Measurements from ENCODE around the gene CEP112.

CEP112 gene

GRCh38 chr17:65667656-65668055 lies 524.3 kb downstream of the CEP112 start:
- no peak overlapping the region for H3K4me3 ChIP-seq (replicated peaks; ENCODE audit: low read depth, low read length)
- no peak for DNase-seq (ENCODE audit: extremely low read depth, low read depth)
- no peak for TF ChIP-seq CTCF (IDR thresholded peaks at IDR 0.05; ENCODE audit: low read depth, low read length, missing control alignments)

- peak; percentile 27 for DNase-seq (ENCODE audit: extremely low read depth, low read depth)
- no peak overlapping the region for H3K4me3 ChIP-seq (replicated peaks; ENCODE audit: low read depth, low read length)
- no peak for TF ChIP-seq CTCF (IDR thresholded peaks at IDR 0.05; ENCODE audit: low read depth, low read length, missing control alignments)
These were observed 525.0 kb downstream of the CEP112 start for GRCh38 chr17:65666876-65667321.

- no peak for TF ChIP-seq CTCF (IDR thresholded peaks at IDR 0.05; ENCODE audit: low read depth, low read length, missing control alignments)
- DNase-seq (ENCODE audit: extremely low read depth, low read depth) = no peak
- no peak overlapping the region for H3K4me3 ChIP-seq (replicated peaks; ENCODE audit: low read depth, low read length)
These were observed 526.0 kb downstream of the CEP112 start for GRCh38 chr17:65665966-65666365.

GRCh38 chr17:65664696-65665095 lies 527.2 kb downstream of the CEP112 start:
- no peak for TF ChIP-seq CTCF (IDR thresholded peaks at IDR 0.05; ENCODE audit: low read depth, low read length, missing control alignments)
- H3K4me3 ChIP-seq (replicated peaks; ENCODE audit: low read depth, low read length) = no peak overlapping the region
- no peak for DNase-seq (ENCODE audit: extremely low read depth, low read depth)

- no peak overlapping the region for H3K4me3 ChIP-seq (replicated peaks; ENCODE audit: low read depth, low read length)
- DNase-seq (ENCODE audit: extremely low read depth, low read depth) = no peak
- TF ChIP-seq CTCF (IDR thresholded peaks at IDR 0.05; ENCODE audit: low read depth, low read length, missing control alignments) = no peak
These were observed 527.7 kb downstream of the CEP112 start for GRCh38 chr17:65664266-65664665.

GRCh38 chr17:65662196-65662595 lies 529.7 kb downstream of the CEP112 start:
- H3K4me3 ChIP-seq (replicated peaks; ENCODE audit: low read depth, low read length) = no peak overlapping the region
- DNase-seq (ENCODE audit: extremely low read depth, low read depth) = no peak
- no peak for TF ChIP-seq CTCF (IDR thresholded peaks at IDR 0.05; ENCODE audit: low read depth, low read length, missing control alignments)

- no peak for TF ChIP-seq CTCF (IDR thresholded peaks at IDR 0.05; ENCODE audit: low read depth, low read length, missing control alignments)
- peak; percentile 81 for DNase-seq (ENCODE audit: extremely low read depth, low read depth)
- no peak overlapping the region for H3K4me3 ChIP-seq (replicated peaks; ENCODE audit: low read depth, low read length)
These were observed 531.0 kb downstream of the CEP112 start for GRCh38 chr17:65660947-65661346.
